Natural killer cell (primary cell): ENCODE measurements around the gene OS9. TPM values are rescaled to one million over a fixed set of nuclear protein-coding genes. Genes with fewer than 3 reads are reported as not detected.

ENCODE experiments used
- total RNA-seq, 4 donors: library from RNA; stranded (reverse); fragments of 120-200 nt in 1 of 4; gene quantifications; one replicate each; pipeline versions ENCODE4 v1.2.3 to v1.2.4, GENCODE V29; 2013 to 2022

The OS9 gene
- total RNA-seq, 3 donors from 2014 or later (not counting 1 experiment from before 2014, with no cell fraction given): 185 to 221 (median 198) TPM

Other genes with a start within 250 kb of the OS9 start
- not detected for gene INHBE, start 238.8 kb upstream of the OS9 start, total RNA-seq
- 1 to 10 TPM in 1 of 3 donors, under 1 TPM in 2; 0.50 to 1.4 (median 0.99) TPM for gene GLI1, start 234.3 kb upstream of the OS9 start, total RNA-seq
- 1,000 to 10,000 TPM in 2 of 3 donors, 100 to 1,000 TPM in 1; 558 to 1,091 (median 1,015) TPM for gene ARHGAP9, start 214.3 kb upstream of the OS9 start, total RNA-seq
- gene MARS1, start 206.1 kb upstream of the OS9 start, total RNA-seq: 100 to 1,000 TPM; 200 to 237 (median 218) TPM
- 100 to 1,000 TPM; 117 to 318 (median 182) TPM for gene DDIT3, start 173.6 kb upstream of the OS9 start, total RNA-seq
- gene MBD6, start 171.3 kb upstream of the OS9 start, total RNA-seq: 100 to 1,000 TPM; 130 to 142 (median 139) TPM
- 10 to 100 TPM; 65.5 to 76.5 (median 71.8) TPM for gene DCTN2, start 146.9 kb upstream of the OS9 start, total RNA-seq
- gene KIF5A, start 144.1 kb upstream of the OS9 start, total RNA-seq: under 1 TPM; 0.09 to 0.40 (median 0.16) TPM
- gene PIP4K2C, start 102.9 kb upstream of the OS9 start, total RNA-seq: 10 to 100 TPM; 41.0 to 62.9 (median 52.0) TPM
- gene DTX3, start 89.3 kb upstream of the OS9 start, total RNA-seq: 10 to 100 TPM; 65.1 to 81.1 (median 77.0) TPM
- gene ARHGEF25, start 82.7 kb upstream of the OS9 start, total RNA-seq: 1 to 10 TPM; 3.1 to 6.5 (median 5.1) TPM
- under 1 TPM; 0.38 to 0.59 (median 0.48) TPM for gene B4GALNT1, start 60.9 kb upstream of the OS9 start, total RNA-seq
- 10 to 100 TPM; 54.1 to 63.5 (median 54.8) TPM for gene AGAP2, start 44.6 kb downstream of the OS9 start, total RNA-seq
- 10 to 100 TPM; 18.3 to 27.0 (median 23.5) TPM for gene TSPAN31, start 50.9 kb downstream of the OS9 start, total RNA-seq
- gene CDK4, start 58.2 kb downstream of the OS9 start, total RNA-seq: 10 to 100 TPM; 30.7 to 39.5 (median 37.7) TPM
- 10 to 100 TPM; 25.4 to 28.4 (median 26.0) TPM for gene MARCHF9, start 61.0 kb downstream of the OS9 start, total RNA-seq
- gene CYP27B1, start 72.9 kb downstream of the OS9 start, total RNA-seq: 1 to 10 TPM; 1.1 to 1.7 (median 1.6) TPM
- 10 to 100 TPM in 1 of 3 donors, 1 to 10 TPM in 2; 8.0 to 12.5 (median 8.8) TPM for gene METTL1, start 78.0 kb downstream of the OS9 start, total RNA-seq
- 1 to 10 TPM; 1.3 to 2.6 (median 2.2) TPM for gene EEF1AKMT3, start 78.5 kb downstream of the OS9 start, total RNA-seq
- gene TSFM, start 88.7 kb downstream of the OS9 start, total RNA-seq: 10 to 100 TPM; 17.6 to 19.7 (median 17.7) TPM
- 1 to 10 TPM in 2 of 3 donors, under 1 TPM in 1; 0.45 to 2.2 (median 1.3) TPM for gene AVIL, start 124.6 kb downstream of the OS9 start, total RNA-seq
- 100 to 1,000 TPM in 2 of 3 donors, 10 to 100 TPM in 1; 93.8 to 135 (median 123) TPM for gene CTDSP2, start 152.6 kb downstream of the OS9 start, total RNA-seq
- gene ATP23, start 247.4 kb downstream of the OS9 start, total RNA-seq: 1 to 10 TPM; 4.9 to 8.8 (median 6.3) TPM